CD14-positive monocyte (primary cell): ENCODE data around the gene H2AZ1. TPM values are rescaled to one million over a fixed set of nuclear protein-coding genes. Genes with fewer than 3 reads are reported as not detected.

Source experiments
- DNase-seq, 3 donors: peaks; one replicate each; pipeline ENCODE4 v3.0.0-alpha.2; 2011 to 2022
- H2AFZ ChIP-seq: 2 replicates; pipeline ENCODE4 v1.6.0; 2012; ENCODE audit warnings: mild to moderate bottlenecking, low read depth, low read length, inconsistent platforms; ENCODE audit not compliant: insufficient read depth, poor library complexity, severe bottlenecking
- H3K27ac ChIP-seq, 2 donors: 1 replicate in 1 of 2; 2 replicates in 1 of 2; pipeline ENCODE4 v1.5.1; 2012 to 2013; ENCODE audit warnings: low read length in 2 of 2, control low read depth in 1 of 2, inconsistent platforms in 1 of 2, low read depth in 1 of 2, mild to moderate bottlenecking in 1 of 2
- H3K27me3 ChIP-seq, 2 donors: one replicate each; pipeline versions ENCODE4 v1.6.0 to v1.6.1; 2011 to 2013; ENCODE audit warnings: low read length in 2 of 2; ENCODE audit not compliant: control insufficient read depth in 2 of 2, insufficient read depth in 2 of 2
- H3K36me3 ChIP-seq, 2 donors: replicated peaks in 1 of 2; 1 replicate in 1 of 2; 2 replicates in 1 of 2; pipeline versions ENCODE4 v1.5.1 to v1.6.1; 2012 to 2013; ENCODE audit warnings: low read length in 2 of 2, control low read depth in 1 of 2, inconsistent platforms in 1 of 2, mild to moderate bottlenecking in 1 of 2; ENCODE audit not compliant: insufficient read depth in 2 of 2, control insufficient read depth in 1 of 2
- H3K4me1 ChIP-seq, 2 donors: 1 replicate in 1 of 2; 2 replicates in 1 of 2; pipeline versions ENCODE4 v1.5.1 to v1.6.1; 2012 to 2013; ENCODE audit warnings: low read length in 2 of 2, control low read depth in 1 of 2, inconsistent platforms in 1 of 2, mild to moderate bottlenecking in 1 of 2, moderate library complexity in 1 of 2; ENCODE audit not compliant: insufficient read depth in 2 of 2, control insufficient read depth in 1 of 2
- H3K4me2 ChIP-seq: replicated peaks from 2 replicates; pipeline ENCODE3; 2012; ENCODE audit warnings: low read length, moderate library complexity, mild to moderate bottlenecking; ENCODE audit not compliant: poor library complexity, severe bottlenecking; ENCODE audit errors: extremely low read depth
- H3K4me3 ChIP-seq, 3 experiments: fragments of 200-600 bp in 1 of 3; sonication (generic) in 1 of 3; replicated peaks in 1 of 3; 1 replicate in 2 of 3; 2 replicates in 1 of 3; pipeline ENCODE4 v1.5.1; 2011 to 2013; ENCODE audit warnings: low read length in 3 of 3, mild to moderate bottlenecking in 3 of 3, control low read depth in 2 of 3, low read depth in 2 of 3, inconsistent platforms in 1 of 3, moderate library complexity in 1 of 3
- H3K79me2 ChIP-seq: 2 replicates; pipeline ENCODE4 v1.6.0; 2012; ENCODE audit warnings: mild to moderate bottlenecking, control low read depth, inconsistent platforms, low read length, moderate library complexity; ENCODE audit not compliant: insufficient read depth
- H3K9ac ChIP-seq: 2 replicates; pipeline ENCODE4 v1.6.0; 2017; ENCODE audit warnings: low read length, mild to moderate bottlenecking; ENCODE audit not compliant: insufficient read depth, poor library complexity, severe bottlenecking
- H3K9me3 ChIP-seq, 2 donors: replicated peaks in 1 of 2; 1 replicate in 1 of 2; 2 replicates in 1 of 2; pipeline versions ENCODE4 v1.5.1 to v1.6.1; 2012 to 2013; ENCODE audit warnings: low read length in 2 of 2, control low read depth in 1 of 2; ENCODE audit not compliant: control insufficient read depth in 1 of 2, insufficient read depth in 1 of 2
- H4K20me1 ChIP-seq: 2 replicates; pipeline ENCODE4 v1.6.0; 2012; ENCODE audit warnings: mild to moderate bottlenecking, low read length, control low read depth, moderate library complexity; ENCODE audit not compliant: insufficient read depth
- H3K27ac Mint-ChIP-seq, 7 donors: one replicate each; pipeline ENCODE4 v1.8.0; 2020; ENCODE audit warnings: mild to moderate bottlenecking in 7 of 7, mixed read lengths in 7 of 7, moderate library complexity in 6 of 7, inconsistent platforms in 2 of 7
- H3K27me3 Mint-ChIP-seq, 3 donors: one replicate each; pipeline ENCODE4 v1.8.0; 2021 to 2022; ENCODE audit warnings: low read depth in 3 of 3, mild to moderate bottlenecking in 3 of 3, mixed read lengths in 3 of 3, moderate library complexity in 3 of 3, inconsistent platforms in 1 of 3
- H3K36me3 Mint-ChIP-seq, 2 donors: one replicate each; pipeline ENCODE4 v1.8.0; 2020; ENCODE audit warnings: mixed read lengths in 2 of 2, inconsistent platforms in 1 of 2, mild to moderate bottlenecking in 1 of 2
- H3K4me1 Mint-ChIP-seq: one replicate; pipeline ENCODE4 v1.8.0; 2020; ENCODE audit warnings: mild to moderate bottlenecking, mixed read lengths
- H3K4me3 Mint-ChIP-seq, 2 donors: one replicate each; pipeline ENCODE4 v1.8.0; 2020; ENCODE audit warnings: mild to moderate bottlenecking in 2 of 2, mixed read lengths in 2 of 2, moderate library complexity in 1 of 2
- H3K9me3 Mint-ChIP-seq, 7 donors: one replicate each; pipeline ENCODE4 v1.8.0; 2020 to 2022; ENCODE audit warnings: mixed read lengths in 7 of 7, mild to moderate bottlenecking in 6 of 7, moderate library complexity in 6 of 7, inconsistent platforms in 2 of 7
- CTCF ChIP-seq: fragments of 200-600 bp; IDR thresholded peaks from one replicate; pipeline ENCODE4 v1.8.0; 2022; ENCODE audit warnings: antibody characterized with exemption, mild to moderate bottlenecking
- WGBS: methylation state at CpG from one replicate; pipeline ENCODE4 v1.1.5; 2013; ENCODE audit warnings: missing lambda C conversion rate; ENCODE audit not compliant: insufficient coverage; 5-methylcytosine and 5-hydroxymethylcytosine counted together
- intact Hi-C, 2 donors: fragments of 100-400 bp; cut with micrococcal nuclease; formaldehyde crosslinking; loops; one replicate each; pipeline versions ENCODE4 v1.15.0 to v1.15.1; 2023
- polyA plus RNA-seq, 3 donors: library from polyadenylated mRNA; depleted of rRNA in 1 of 3; unstranded in 2 of 3; stranded (reverse) in 1 of 3; fragments of 300-500 nt in 2 of 3; fragments of >200 nt in 1 of 3; fragmentation: Illumina TruSeq in 2 of 3; gene quantifications; 1 replicate in 2 of 3; 2 replicates in 1 of 3; pipeline ENCODE4 v1.2.3, GENCODE V29; 2012 to 2021

Gene H2AZ1
- polyA plus RNA-seq, 3 donors: 208 to 450 (median 416) TPM

- Mint-ChIP-seq H3K27me3 (no peaks in the 10 kb centered on the region), H3K36me3 (peaks cover 34 to 50% of the 10 kb centered on the region in 2 donors), H3K4me1 (peaks cover 10% of the 10 kb centered on the region), H3K9me3 (no peaks in the 10 kb centered on the region), H3K4me3 (no peak overlapping the region), H3K27ac (no peak overlapping the region)
- Histone ChIP-seq H3K4me3 (no peak overlapping the region), H3K27me3 (no peaks in the 10 kb centered on the region), H3K27ac (no peak overlapping the region), H3K4me1 (no peaks in the 10 kb centered on the region), H3K9me3 (no peaks in the 10 kb centered on the region), H3K79me2 (peaks cover 48% of the 10 kb centered on the region), H4K20me1 (peaks cover 63% of the 10 kb centered on the region), H2AFZ (no peak overlapping the region), H3K36me3 (peaks cover 37 to 77% of the 10 kb centered on the region in 2 donors), H3K4me2 (no peak overlapping the region), H3K9ac (no peak overlapping the region)
- no CpG with 5 or more reads among the region's 2 CpGs for WGBS
- no peak for TF ChIP-seq CTCF
- intact Hi-C loops: no loop called here
- DNase-seq: no peak
Observed at GRCh38 chr4:99927566-99927965, 22.5 kb downstream of the H2AZ1 start.

- Histone ChIP-seq H3K79me2 (peaks cover 5% of the 10 kb centered on the region), H3K4me3 (no peak overlapping the region), H3K9me3 (peaks cover 3 to 10% of the 10 kb centered on the region in 2 donors), H3K36me3 (peaks cover 54 to 96% of the 10 kb centered on the region in 2 donors), H3K9ac (no peak overlapping the region), H3K4me2 (no peak overlapping the region), H3K27ac (no peak overlapping the region), H2AFZ (no peak overlapping the region), H3K27me3 (no peaks in the 10 kb centered on the region), H4K20me1 (peaks cover 14% of the 10 kb centered on the region), H3K4me1 (no peaks in the 10 kb centered on the region)
- Mint-ChIP-seq H3K36me3 (peaks cover 54 to 64% of the 10 kb centered on the region in 2 donors), H3K4me3 (no peak overlapping the region), H3K9me3 (peaks cover 2 to 14% (median 7%) of the 10 kb centered on the region in 7 donors), H3K4me1 (peaks cover 2% of the 10 kb centered on the region), H3K27me3 (no peaks in the 10 kb centered on the region), H3K27ac (no peak overlapping the region)
- no peak for TF ChIP-seq CTCF
- WGBS: no CpG with 5 or more reads among the region's 3 CpGs
- no peak for DNase-seq
- intact Hi-C loops: no loop called here
Observed at GRCh38 chr4:99921174-99921573, 28.9 kb downstream of the H2AZ1 start.
